HepG2 (cell line): ENCODE measurements around the gene PRDM10. TPM values are rescaled to one million over a fixed set of nuclear protein-coding genes. Genes with fewer than 3 reads are reported as not detected.

Experiments used
- ASH2L ChIP-seq: fragments of 300-600, 200-600 bp; sonication (generic); IDR thresholded peaks from 2 replicates; pipeline ENCODE4 v1.7.0; 2017; ENCODE audit warnings: low read depth, mild to moderate bottlenecking, moderate library complexity, mixed read lengths, low read length; ENCODE audit not compliant: insufficient read length
- BCL6 ChIP-seq: IDR thresholded peaks from 2 replicates; pipeline ENCODE4 v1.6.1; 2016; ENCODE audit warnings: missing genetic modification reagents, missing compliant biosample characterization
- FLYWCH1 ChIP-seq: sonication (generic); formaldehyde crosslinking; IDR thresholded peaks from 2 replicates; pipeline ENCODE4 v1.8.1; 2023; ENCODE audit warnings: mild to moderate bottlenecking, missing genetic modification reagents
- MAX ChIP-seq: IDR thresholded peaks from 2 replicates; pipeline ENCODE4 v1.6.1; 2012; ENCODE audit warnings: inconsistent platforms
- NFKBIZ ChIP-seq: IDR thresholded peaks from 2 replicates; pipeline ENCODE4 v1.6.1; 2018; ENCODE audit warnings: missing genetic modification reagents, missing compliant biosample characterization
- RAD21 ChIP-seq: fragments of 450-650 bp; formaldehyde crosslinking; IDR thresholded peaks from 2 replicates; pipeline ENCODE4 v1.5.0; 2020; ENCODE audit warnings: mild to moderate bottlenecking
- SIX1 ChIP-seq: sonication (generic); formaldehyde crosslinking; IDR thresholded peaks from 2 replicates; pipeline ENCODE4 v1.4.0; 2020; ENCODE audit warnings: missing genetic modification reagents, borderline replicate concordance
- SMC3 ChIP-seq: IDR thresholded peaks from 2 replicates; pipeline ENCODE4 v1.6.1; 2011; ENCODE audit warnings: low read length, improper control_type of control experiment
- SP2 ChIP-seq: sonication (generic); formaldehyde crosslinking; IDR thresholded peaks from 2 replicates; pipeline ENCODE4 v1.5.1; 2020; ENCODE audit warnings: mild to moderate bottlenecking, missing genetic modification reagents
- TBL1XR1 ChIP-seq: fragments of 150-350 bp; IDR thresholded peaks from 2 replicates; pipeline ENCODE4 v1.6.1; 2014; ENCODE audit warnings: borderline replicate concordance, low read length; ENCODE audit not compliant: partially characterized antibody
- TRIM22 ChIP-seq: fragments of 450-650 bp; IDR thresholded peaks from 2 replicates; pipeline ENCODE4 v1.6.1; 2017
- ZBED4 ChIP-seq: sonication (generic); formaldehyde crosslinking; IDR thresholded peaks from 2 replicates; pipeline ENCODE4 v1.4.0; 2020; ENCODE audit warnings: missing genetic modification reagents, borderline replicate concordance
- ZBTB43 ChIP-seq: sonication (generic); formaldehyde crosslinking; conservative IDR thresholded peaks from 2 replicates; pipeline ENCODE4 v1.4.0; 2020; ENCODE audit warnings: missing genetic modification reagents
- ZMYM3 ChIP-seq: sonication (generic); formaldehyde crosslinking; IDR thresholded peaks from 2 replicates; pipeline ENCODE4 v1.5.1; 2020; ENCODE audit warnings: mild to moderate bottlenecking, missing genetic modification reagents
- ZNF646 ChIP-seq: sonication (generic); formaldehyde crosslinking; IDR thresholded peaks from 2 replicates; pipeline ENCODE4 v1.9.0; 2021; ENCODE audit warnings: mild to moderate bottlenecking, missing genetic modification reagents
- polyA plus RNA-seq, 8 experiments: library from polyadenylated mRNA; depleted of rRNA in 3 of 8; stranded (reverse) in 7 of 8; unstranded in 1 of 8; fragments of >200 nt; fragmentation: Illumina TruSeq in 4 of 8; extraction: Trizol in 4 of 8; gene quantifications; 2 replicates each; pipeline versions ENCODE4 v1.2.1 to v1.2.3, GENCODE V29; 2011 to 2016; ENCODE audit warnings: low read depth in 4 of 8, missing spikeins in 1 of 8, mixed read lengths in 1 of 8; ENCODE audit not compliant: insufficient read depth in 1 of 8
- total RNA-seq, 5 experiments: library from RNA; depleted of rRNA; stranded (reverse); fragments of >200 nt; fragmentation: Illumina TruSeq; extraction: Trizol; gene quantifications; 2 replicates each; pipeline ENCODE4 v1.2.3, GENCODE V29; 2016; ENCODE audit warnings: low read depth in 1 of 5

PRDM10 gene
- total and polyA plus RNA-seq, 2 of the 13 experiments (the other 11 are each of a cell fraction or from before 2014, with no cell fraction given): 5.7 to 5.8 TPM

GRCh38 chr11:129992161-129992944, 10.3 kb downstream of the PRDM10 start (continued):
- TF ChIP-seq TRIM22 (no peak), MAX (peak; percentile 51; the same call in 1 of the 2 replicates), SP2 (CRISPR knock-in tag) (no peak), ZNF646 (CRISPR knock-in tag) (no peak), ZBTB43 (CRISPR knock-in tag) (no peak), TBL1XR1 (no peak), NFKBIZ (no peak), BCL6 (CRISPR knock-in tag) (peak; percentile 79), SIX1 (CRISPR knock-in tag) (0 out of 2 replicates have a peak, but pooled peaks have one; percentile 16), ZMYM3 (CRISPR knock-in tag) (0 out of 2 replicates have a peak, but pooled peaks have one; percentile 11), RAD21 (peak; percentile 53), ASH2L (peak; percentile 32), FLYWCH1 (CRISPR knock-in tag) (no peak), SMC3 (peak; percentile 92), ZBED4 (CRISPR knock-in tag) (no peak)
